ENCODE data around the gene OR8A1. TPM values are rescaled to one million over a fixed set of nuclear protein-coding genes. Genes with fewer than 3 reads are reported as not detected.

The OR8A1 gene
- total RNA-seq, 1 donor from 2014 or later: 0.46 TPM

DNA sequence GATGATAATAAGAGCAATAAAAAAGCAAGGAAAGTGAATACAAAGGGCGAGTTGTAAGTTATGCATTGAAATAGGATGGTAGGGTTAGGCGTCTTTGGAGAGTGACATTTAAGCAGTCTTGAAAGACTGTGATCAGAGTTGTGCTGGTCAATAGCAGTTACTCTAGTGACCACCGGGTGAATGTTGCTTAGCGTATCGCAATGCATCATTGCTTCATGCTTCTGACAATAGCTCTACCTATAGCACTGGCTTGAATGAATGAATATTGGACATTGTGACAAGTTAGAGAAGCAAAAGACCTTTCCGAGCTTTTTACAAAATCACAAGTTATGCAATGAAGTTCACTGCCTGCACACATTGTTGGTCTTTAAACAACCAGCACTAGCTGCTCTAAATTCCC is 18.6 kb upstream of the OR8A1 start:
- Mint-ChIP-seq H3K27me3 (ENCODE audit: unreplicated experiment) (no peaks in the 10 kb centered on the region), H3K4me3 (ENCODE audit: unreplicated experiment) (no peak overlapping the region), H3K9me3 (ENCODE audit: unreplicated experiment) (no peaks in the 10 kb centered on the region), H3K27ac (ENCODE audit: unreplicated experiment) (no peak overlapping the region), H3K36me3 (ENCODE audit: low read depth, unreplicated experiment) (no peaks in the 10 kb centered on the region), H3K4me1 (ENCODE audit: unreplicated experiment) (no peaks in the 10 kb centered on the region)
- DNase-seq (ENCODE audit: low spot score): no peak
- no peak for TF ChIP-seq CTCF (IDR thresholded peaks at IDR 0.05; ENCODE audit: unreplicated experiment)

DNA sequence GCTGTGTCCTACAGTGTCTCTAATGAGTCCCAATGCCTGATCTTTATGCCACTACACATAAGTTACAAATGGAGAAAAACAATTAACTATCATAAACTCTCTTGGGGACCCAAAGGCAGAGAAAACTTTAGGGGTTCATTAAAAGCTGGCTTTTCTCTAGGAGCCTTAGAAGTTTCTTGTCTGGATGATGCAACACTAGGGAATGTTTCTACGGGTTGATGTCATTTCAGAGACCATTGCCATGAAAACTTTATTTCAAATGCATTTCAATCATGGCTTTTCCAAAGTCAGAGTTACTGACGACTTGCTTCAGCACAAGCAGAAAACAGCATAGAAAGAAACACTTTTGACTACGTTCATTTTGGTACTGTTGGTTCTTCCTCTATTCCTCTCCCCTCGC is 17.8 kb upstream of the OR8A1 start:
- no peak overlapping the region for H3K4me3 Mint-ChIP-seq (ENCODE audit: unreplicated experiment)
- no peaks in the 10 kb centered on the region for H3K36me3 Mint-ChIP-seq (ENCODE audit: low read depth, unreplicated experiment)
- TF ChIP-seq CTCF (IDR thresholded peaks at IDR 0.05; ENCODE audit: unreplicated experiment): no peak
- no peaks in the 10 kb centered on the region for H3K9me3 Mint-ChIP-seq (ENCODE audit: unreplicated experiment)
- H3K4me1 Mint-ChIP-seq (ENCODE audit: unreplicated experiment): peaks cover 3% of the 10 kb centered on the region
- H3K27me3 Mint-ChIP-seq (ENCODE audit: unreplicated experiment): no peaks in the 10 kb centered on the region
- no peak overlapping the region for H3K27ac Mint-ChIP-seq (ENCODE audit: unreplicated experiment)
- no peak for DNase-seq (ENCODE audit: low spot score)

GRCh38 chr11:124556828-124557227 is 13.0 kb upstream of the OR8A1 start:
- H3K27me3 Mint-ChIP-seq (ENCODE audit: unreplicated experiment): peaks cover 1% of the 10 kb centered on the region
- DNase-seq (ENCODE audit: low spot score): no peak
- TF ChIP-seq CTCF (IDR thresholded peaks at IDR 0.05; ENCODE audit: unreplicated experiment): no peak
- H3K4me1 Mint-ChIP-seq (ENCODE audit: unreplicated experiment): peaks cover 3% of the 10 kb centered on the region
- no peak overlapping the region for H3K27ac Mint-ChIP-seq (ENCODE audit: unreplicated experiment)
- H3K9me3 Mint-ChIP-seq (ENCODE audit: unreplicated experiment): no peaks in the 10 kb centered on the region
- H3K4me3 Mint-ChIP-seq (ENCODE audit: unreplicated experiment): no peak overlapping the region
- no peaks in the 10 kb centered on the region for H3K36me3 Mint-ChIP-seq (ENCODE audit: low read depth, unreplicated experiment)

- Mint-ChIP-seq H3K36me3 (ENCODE audit: low read depth, unreplicated experiment) (peaks cover 7% of the 10 kb centered on the region), H3K27ac (ENCODE audit: unreplicated experiment) (no peak overlapping the region), H3K27me3 (ENCODE audit: unreplicated experiment) (no peaks in the 10 kb centered on the region), H3K4me1 (ENCODE audit: unreplicated experiment) (peaks cover 8% of the 10 kb centered on the region), H3K4me3 (ENCODE audit: unreplicated experiment) (no peak overlapping the region), H3K9me3 (ENCODE audit: unreplicated experiment) (no peaks in the 10 kb centered on the region)
- DNase-seq (ENCODE audit: low spot score): no peak
- TF ChIP-seq CTCF (IDR thresholded peaks at IDR 0.05; ENCODE audit: unreplicated experiment): no peak
Measured at GRCh38 chr11:124570160-124570559, 363 bp downstream of the OR8A1 start.

- Mint-ChIP-seq H3K36me3 (ENCODE audit: low read depth, unreplicated experiment) (no peaks in the 10 kb centered on the region), H3K27ac (ENCODE audit: unreplicated experiment) (no peak overlapping the region), H3K9me3 (ENCODE audit: unreplicated experiment) (no peaks in the 10 kb centered on the region), H3K4me3 (ENCODE audit: unreplicated experiment) (no peak overlapping the region), H3K4me1 (ENCODE audit: unreplicated experiment) (peaks cover 27% of the 10 kb centered on the region), H3K27me3 (ENCODE audit: unreplicated experiment) (peaks cover 2% of the 10 kb centered on the region)
- TF ChIP-seq CTCF (IDR thresholded peaks at IDR 0.05; ENCODE audit: unreplicated experiment): no peak
- DNase-seq (ENCODE audit: low spot score): no peak
Measured at GRCh38 chr11:124577716-124578427, 8.1 kb downstream of the OR8A1 start.

Data from endothelial cell (in vitro differentiated cells).